ENCODE data around the gene TTC34. TPM values are rescaled to one million over a fixed set of nuclear protein-coding genes. Genes with fewer than 3 reads are reported as not detected.

Gene TTC34
- total RNA-seq, 4 donors from 2014 or later, result 0.84 to 1.2 (median 1.0) TPM

- Histone ChIP-seq H3K27me3 (peaks cover 0 to 32% of the 10 kb centered on the region in 2 donors), H3K4me3 (no peak overlapping the region), H3K36me3 (no peaks in the 10 kb centered on the region), H3K9me3 (peaks cover 0 to 37% (median 5%) of the 10 kb centered on the region in 4 donors), H3K4me1 (peaks cover 0 to 15% (median 0%) of the 10 kb centered on the region in 4 donors), H3K27ac (no peak overlapping the region)
- no peak for DNase-seq (ENCODE audit: low spot score in 2 of 2)
- 78 to 79% methylated on average over 15 to 19 of the region's 19 CpGs for WGBS, 2 donors
- TF ChIP-seq POLR2A (IDR thresholded peaks at IDR 0.05) (no peak), CTCF (IDR thresholded peaks at IDR 0.05) (no peak), EP300 (IDR thresholded peaks at IDR 0.05) (no peak)
Observed at GRCh38 chr1:2784854-2785630, 16.5 kb downstream of the TTC34 start.

DNA sequence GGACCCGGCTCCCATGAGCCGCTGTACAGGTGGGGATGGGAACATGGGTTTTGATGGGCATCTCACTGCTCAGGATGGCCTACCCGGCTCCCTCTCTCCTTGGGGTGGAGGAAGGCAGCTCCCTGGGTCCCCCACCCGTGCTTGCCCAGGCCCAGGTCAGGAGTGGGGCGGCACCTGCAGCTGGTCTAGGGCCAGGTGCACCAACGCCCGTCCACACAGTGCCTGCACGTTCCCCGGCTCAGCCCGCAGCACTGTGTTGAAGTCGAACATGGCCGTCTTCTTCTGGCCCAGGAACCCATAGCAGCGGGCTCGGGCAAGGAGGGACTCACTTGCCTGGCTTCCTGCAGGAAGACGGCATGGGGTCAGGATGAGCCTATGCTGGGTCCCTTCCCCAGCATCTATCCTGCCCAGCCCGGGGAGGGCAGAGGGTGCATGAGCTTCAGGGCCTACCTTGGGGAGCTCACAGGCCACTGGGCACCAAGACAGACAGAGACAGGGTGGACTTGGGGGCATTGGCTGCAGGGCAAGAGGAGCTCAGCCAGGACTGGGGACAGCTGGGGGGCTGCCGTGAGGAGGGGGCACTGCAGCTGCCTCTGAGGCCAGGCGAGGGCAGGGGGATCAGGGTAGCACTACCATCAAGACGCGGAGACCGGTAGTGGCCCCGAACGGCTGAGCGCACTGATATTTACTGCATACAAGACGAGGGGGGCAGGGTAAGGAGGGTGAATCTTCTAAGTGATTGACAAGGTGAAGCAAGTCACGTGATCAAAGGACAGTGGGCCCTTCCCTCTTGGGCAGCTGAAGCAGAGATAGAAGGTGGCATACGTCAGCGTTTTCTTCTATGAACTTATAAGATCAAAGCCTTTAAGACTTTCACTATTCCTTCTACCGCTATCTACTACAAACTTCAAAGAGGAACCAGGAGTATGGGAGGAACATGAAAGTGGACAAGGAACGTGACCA lies 17.8 kb downstream of the TTC34 start:
- Histone ChIP-seq H3K9me3 (peaks cover 0 to 41% (median 5%) of the 10 kb centered on the region in 4 donors), H3K4me3 (no peak overlapping the region), H3K36me3 (no peaks in the 10 kb centered on the region), H3K4me1 (peaks cover 0 to 2% (median 0%) of the 10 kb centered on the region in 4 donors), H3K27ac (no peak overlapping the region), H3K27me3 (peaks cover 0 to 21% of the 10 kb centered on the region in 2 donors)
- DNase-seq (ENCODE audit: low spot score in 2 of 2), result no peak
- TF ChIP-seq POLR2A (IDR thresholded peaks at IDR 0.05), result no peak
- no peak for TF ChIP-seq EP300 (IDR thresholded peaks at IDR 0.05)
- no peak for TF ChIP-seq CTCF (IDR thresholded peaks at IDR 0.05)
- whole genome bisulfite sequencing, 2 donors, result 85 to 88% methylated on average over 25 to 29 of the region's 30 CpGs

DNA sequence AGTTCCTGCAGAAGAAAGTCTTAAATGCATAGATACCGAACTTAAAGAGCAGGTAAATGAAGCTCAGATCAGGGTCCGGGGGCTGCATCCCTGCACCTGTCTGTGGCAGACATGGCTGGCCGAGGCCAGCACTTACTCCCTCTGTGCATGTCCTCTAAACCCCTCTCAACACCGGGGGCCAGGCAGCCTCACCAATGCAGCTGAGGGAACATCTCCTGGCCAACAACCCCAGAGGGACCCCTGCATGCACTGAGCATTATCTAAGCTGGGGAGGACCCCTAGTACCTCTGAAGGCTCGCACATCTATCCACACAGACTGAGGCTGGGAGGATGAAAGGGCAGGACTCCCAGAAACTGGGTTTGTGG lies 18.4 kb downstream of the TTC34 start:
- no peaks in the 10 kb centered on the region for H3K36me3 ChIP-seq
- H3K27ac ChIP-seq, result no peak overlapping the region
- H3K9me3 ChIP-seq, result peaks cover 0 to 41% (median 5%) of the 10 kb centered on the region in 4 donors
- TF ChIP-seq EP300 (IDR thresholded peaks at IDR 0.05) (no peak), CTCF (IDR thresholded peaks at IDR 0.05) (no peak), POLR2A (IDR thresholded peaks at IDR 0.05) (no peak)
- H3K4me1 ChIP-seq, result no peaks in the 10 kb centered on the region
- no peak for DNase-seq (ENCODE audit: low spot score in 2 of 2)
- WGBS, 2 donors, result 83 to 86% methylated on average over 5 of the region's 5 CpGs
- no peak overlapping the region for H3K4me3 ChIP-seq
- peaks cover 0 to 15% of the 10 kb centered on the region in 2 donors for H3K27me3 ChIP-seq

GRCh38 chr1:2781627-2782026 lies 19.9 kb downstream of the TTC34 start:
- peaks cover 0 to 41% (median 5%) of the 10 kb centered on the region in 4 donors for H3K9me3 ChIP-seq
- DNase-seq (ENCODE audit: low spot score in 2 of 2), result no peak
- no peak overlapping the region for H3K4me3 ChIP-seq
- 66 to 70% methylated on average over 2 of the region's 2 CpGs for WGBS, 2 donors
- TF ChIP-seq POLR2A (IDR thresholded peaks at IDR 0.05), result no peak
- TF ChIP-seq CTCF (IDR thresholded peaks at IDR 0.05), result no peak
- TF ChIP-seq EP300 (IDR thresholded peaks at IDR 0.05), result no peak
- H3K4me1 ChIP-seq, result no peaks in the 10 kb centered on the region
- H3K27ac ChIP-seq, result no peak overlapping the region
- H3K27me3 ChIP-seq, result peaks cover 0 to 3% of the 10 kb centered on the region in 2 donors
- no peaks in the 10 kb centered on the region for H3K36me3 ChIP-seq
